ENCODE data around the gene CLEC2D. TPM values are rescaled to one million over a fixed set of nuclear protein-coding genes. Genes with fewer than 3 reads are reported as not detected.
"Not testable (repeated sequence)": the region's sequence is repeated elsewhere in the genome, so short reads cannot be mapped to it uniquely, and the experiment has no call there.

The CLEC2D gene
- total and polyA plus RNA-seq, 10 of the 15 experiments (the other 5 are each of a cell fraction or from before 2014, with no cell fraction given): 4.6 to 29.8 (median 16.0) TPM

DNA sequence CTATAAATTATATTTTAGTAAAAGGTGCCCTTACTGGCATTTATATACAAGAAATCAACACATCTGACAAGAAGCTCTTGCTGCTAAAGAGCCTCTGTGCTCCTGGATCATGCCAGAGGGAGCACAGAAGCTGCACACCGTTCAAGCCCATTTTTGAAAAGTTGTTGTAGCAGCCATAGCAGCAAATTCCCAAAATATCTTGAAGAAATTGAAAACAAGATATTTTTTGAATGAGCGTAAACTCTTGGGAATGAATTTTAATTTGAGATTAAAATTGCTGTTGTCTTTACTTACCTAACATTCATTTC is 540 bp upstream of the CLEC2D start (continued):
- TF ChIP-seq NKRF (conservative IDR thresholded peaks at IDR 0.05) (no peak), NFYA (IDR thresholded peaks at IDR 0.05; ENCODE audit: borderline replicate concordance, low read depth, low read length) (no peak), BCL3 (IDR thresholded peaks at IDR 0.05; ENCODE audit: borderline replicate concordance, insufficient read depth, low read depth, low read length, poor library complexity, severe bottlenecking) (no peak), IRF5 (IDR thresholded peaks at IDR 0.05; ENCODE audit: borderline replicate concordance) (no peak), RFX5 (IDR thresholded peaks at IDR 0.05; ENCODE audit: low read depth, low read length) (no peak), REST (IDR thresholded peaks at IDR 0.05; ENCODE audit: low read depth, low read length) (no peak), JUNB (IDR thresholded peaks at IDR 0.05) (no peak)

DNA sequence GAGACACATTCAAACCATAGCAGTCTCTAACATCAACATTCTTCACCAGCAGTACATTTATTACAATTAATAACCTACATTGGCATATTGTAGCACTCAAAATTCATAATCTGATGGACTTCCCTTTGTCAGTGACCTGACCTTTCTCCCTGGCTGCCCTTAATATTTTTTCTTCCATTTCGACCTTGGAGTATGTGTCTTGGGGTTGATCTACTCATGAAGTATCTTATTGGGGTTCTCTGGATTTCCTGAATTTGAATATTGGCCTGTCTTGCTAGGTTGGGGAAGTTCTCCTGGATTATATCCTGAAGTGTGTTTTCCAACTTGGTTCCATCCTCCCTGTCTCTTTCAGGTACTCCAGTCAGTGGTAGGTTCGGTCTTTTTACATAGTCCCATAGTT is 2.8 kb downstream of the CLEC2D start:
- peak overlapping the region; percentile 61 for H3K4me3 ChIP-seq

More for the DNA sequence above, 2.8 kb downstream of the CLEC2D start:
- ChIA-PET SMC1A (ENCODE audit: uncharacterized antibody, unreplicated experiment) (interaction anchor here (0.7 to 1.4 kb wide), 3 partner anchors 35 to 70 kb away, joined by 3 to 4 read pairs (median 4); no protein-coding TSS in a partner anchor), POLR2A (interaction anchor here (0.7 kb wide), 1 partner anchor 8 kb away, joined by 4 read pairs; no protein-coding TSS in a partner anchor), CTCF (interaction anchor here (0.9 kb wide), 1 partner anchor 36 kb away, joined by 3 read pairs; no protein-coding TSS in a partner anchor), RAD21 (ENCODE audit: unreplicated experiment) (interaction anchor here (0.9 to 1.7 kb wide), 3 partner anchors 40 to 49 kb away, joined by 3 to 4 read pairs (median 3); no protein-coding TSS in a partner anchor)
- H4K20me1 ChIP-seq (ENCODE audit: control insufficient read depth, insufficient read depth); ATAC-seq; intact Hi-C loops (cut with micrococcal nuclease; ENCODE audit: unreplicated experiment); H2AFZ ChIP-seq (ENCODE audit: control insufficient read depth, low read depth, low read length); BruUV-seq (replicated peaks); H3K9me3 ChIP-seq (replicated peaks; ENCODE audit: control insufficient read depth, insufficient read depth, low read length); H3K36me3 ChIP-seq (ENCODE audit: control insufficient read depth in 2 of 2, insufficient read depth in 2 of 2, low read length in 1 of 2); H3K27me3 ChIP-seq (replicated peaks in 1 of 2; ENCODE audit: control insufficient read depth in 2 of 2, insufficient read depth in 2 of 2, low read length in 1 of 2); FAIRE-seq; DNase-seq (ENCODE audit: low read depth, low spot score): not testable (repeated sequence)
- Histone ChIP-seq H3K9ac (ENCODE audit: control insufficient read depth, insufficient read depth, low read length) (peak overlapping the region; percentile 71), H3K4me1 (ENCODE audit: control insufficient read depth, insufficient read depth, low read length) (peaks cover 38% of the 10 kb centered on the region), H3K79me2 (ENCODE audit: control insufficient read depth, insufficient read depth, low read length) (peaks cover 91% of the 10 kb centered on the region), H3K27ac (ENCODE audit: control insufficient read depth, insufficient read depth) (peak overlapping the region; percentile 91), H3K4me2 (ENCODE audit: control insufficient read depth, insufficient read depth) (peak overlapping the region; percentile 68; the same call in 1 of the 2 replicates)
- 73% methylated on average over 2 of the region's 2 CpGs for WGBS (ENCODE audit: insufficient coverage, insufficient replicate concordance, low lambda C conversion rate, missing lambda C conversion rate)
- in situ Hi-C loops (cut with MboI): loop anchor here (25.0 kb wide), 1 partner anchor 1035 kb away; no protein-coding TSS in a partner anchor

All from GM12878 (cell line).